Endothelial cell (in vitro differentiated cells): ENCODE measurements around the gene CHM. TPM values are rescaled to one million over a fixed set of nuclear protein-coding genes. Genes with fewer than 3 reads are reported as not detected.

ENCODE experiments used
- DNase-seq: peaks from one replicate; pipeline ENCODE4 v3.0.0; 2021; ENCODE audit warnings: low spot score
- H3K27ac Mint-ChIP-seq: one replicate; pipeline ENCODE4 v1.8.0; 2021; ENCODE audit warnings: mixed read lengths, inconsistent platforms; ENCODE audit not compliant: unreplicated experiment
- H3K27me3 Mint-ChIP-seq: one replicate; pipeline ENCODE4 v1.8.0; 2021; ENCODE audit warnings: mild to moderate bottlenecking, moderate library complexity, mixed read lengths, inconsistent platforms; ENCODE audit not compliant: unreplicated experiment
- H3K36me3 Mint-ChIP-seq: one replicate; pipeline ENCODE4 v1.8.0; 2021; ENCODE audit warnings: mild to moderate bottlenecking, low read depth, mixed read lengths, inconsistent platforms; ENCODE audit not compliant: unreplicated experiment
- H3K4me1 Mint-ChIP-seq: one replicate; pipeline ENCODE4 v1.8.0; 2021; ENCODE audit warnings: mild to moderate bottlenecking, mixed read lengths, inconsistent platforms; ENCODE audit not compliant: unreplicated experiment
- H3K4me3 Mint-ChIP-seq: one replicate; pipeline ENCODE4 v1.8.0; 2021; ENCODE audit warnings: mild to moderate bottlenecking, mixed read lengths, inconsistent platforms; ENCODE audit not compliant: unreplicated experiment
- H3K9me3 Mint-ChIP-seq: one replicate; pipeline ENCODE4 v1.8.0; 2021; ENCODE audit warnings: mixed read lengths, inconsistent platforms; ENCODE audit not compliant: unreplicated experiment
- CTCF ChIP-seq: fragments of 200-600 bp; sonication (generic); IDR thresholded peaks from one replicate; pipeline ENCODE4 v1.5.0; 2021; ENCODE audit warnings: antibody characterized with exemption; ENCODE audit not compliant: unreplicated experiment
- long read RNA-seq: library from polyadenylated mRNA; unstranded; transcript quantifications from one replicate; pipeline ENCODE4 v2.0.0, GENCODE V29; 2020; ENCODE audit not compliant: unreplicated experiment
- total RNA-seq: library from RNA; stranded (reverse); fragmentation: NEBNext Ultra II Directional; extraction: Animal tissue kit (Norgen Biotek cat#: 25700); gene quantifications from one replicate; pipeline ENCODE4 v1.2.1, GENCODE V29; 2021; ENCODE audit not compliant: unreplicated experiment

Gene CHM
- 18.1 TPM for total RNA-seq
- long read RNA-seq, partial matches to known transcripts = 2 of 3 reads
- long read RNA-seq, other reads (novel, unspliced or antisense) = 0 of 3 reads

GRCh38 chrX:86047174-86047935 is at the start of gene CHM:
CHM (minus strand) TSS chrX:86047558; CDS start chrX:86047532, 26 bp downstream.
- TF ChIP-seq CTCF = no peak
- Mint-ChIP-seq H3K36me3 (no peaks in the 10 kb centered on the region), H3K27me3 (peaks cover 3% of the 10 kb centered on the region), H3K27ac (no peak within 1 kb of the TSS), H3K4me1 (no peaks in the 10 kb centered on the region), H3K4me3 (no peak within 1 kb of the TSS), H3K9me3 (no peaks in the 10 kb centered on the region)
- DNase-seq = peak; percentile 47

- H3K27ac Mint-ChIP-seq = no peak overlapping the region
- H3K36me3 Mint-ChIP-seq = no peaks in the 10 kb centered on the region
- TF ChIP-seq CTCF = no peak
- DNase-seq = no peak
- no peaks in the 10 kb centered on the region for H3K27me3 Mint-ChIP-seq
- no peaks in the 10 kb centered on the region for H3K9me3 Mint-ChIP-seq
- no peak overlapping the region for H3K4me3 Mint-ChIP-seq
- H3K4me1 Mint-ChIP-seq = no peaks in the 10 kb centered on the region
Observed at GRCh38 chrX:86078650-86079049, 31.3 kb upstream of the CHM start.

- Mint-ChIP-seq H3K27ac (no peak overlapping the region), H3K4me3 (no peak overlapping the region), H3K9me3 (no peaks in the 10 kb centered on the region), H3K4me1 (no peaks in the 10 kb centered on the region), H3K27me3 (peaks cover 2% of the 10 kb centered on the region), H3K36me3 (no peaks in the 10 kb centered on the region)
- TF ChIP-seq CTCF = no peak
- DNase-seq = no peak
Observed at GRCh38 chrX:86066998-86067397, 19.6 kb upstream of the CHM start.

- Mint-ChIP-seq H3K27me3 (peaks cover 2% of the 10 kb centered on the region), H3K27ac (no peak overlapping the region), H3K36me3 (no peaks in the 10 kb centered on the region), H3K9me3 (no peaks in the 10 kb centered on the region), H3K4me1 (no peaks in the 10 kb centered on the region), H3K4me3 (no peak overlapping the region)
- no peak for DNase-seq
- TF ChIP-seq CTCF = no peak
Observed at GRCh38 chrX:86061407-86061806, 14.0 kb upstream of the CHM start.

GRCh38 chrX:86051741-86052140 is 4.4 kb upstream of the CHM start:
- no peak for TF ChIP-seq CTCF
- no peak overlapping the region for H3K4me3 Mint-ChIP-seq
- no peaks in the 10 kb centered on the region for H3K36me3 Mint-ChIP-seq
- no peaks in the 10 kb centered on the region for H3K9me3 Mint-ChIP-seq
- peaks cover 2% of the 10 kb centered on the region for H3K27me3 Mint-ChIP-seq
- no peak for DNase-seq
- H3K27ac Mint-ChIP-seq = no peak overlapping the region
- no peaks in the 10 kb centered on the region for H3K4me1 Mint-ChIP-seq
